GM19099 (cell line): Measurements from ENCODE around the gene LGI1.

Source experiments
- POLR2A ChIP-seq: IDR thresholded peaks from 3 replicates; pipeline ENCODE4 v1.6.1; 2011; ENCODE audit warnings: low read depth; ENCODE audit not compliant: insufficient read length; ENCODE audit errors: extremely low read depth

LGI1 gene

GRCh38 chr10:93813507-93814465 is 56.0 kb downstream of the LGI1 start:
- TF ChIP-seq POLR2A: no peak

DNA sequence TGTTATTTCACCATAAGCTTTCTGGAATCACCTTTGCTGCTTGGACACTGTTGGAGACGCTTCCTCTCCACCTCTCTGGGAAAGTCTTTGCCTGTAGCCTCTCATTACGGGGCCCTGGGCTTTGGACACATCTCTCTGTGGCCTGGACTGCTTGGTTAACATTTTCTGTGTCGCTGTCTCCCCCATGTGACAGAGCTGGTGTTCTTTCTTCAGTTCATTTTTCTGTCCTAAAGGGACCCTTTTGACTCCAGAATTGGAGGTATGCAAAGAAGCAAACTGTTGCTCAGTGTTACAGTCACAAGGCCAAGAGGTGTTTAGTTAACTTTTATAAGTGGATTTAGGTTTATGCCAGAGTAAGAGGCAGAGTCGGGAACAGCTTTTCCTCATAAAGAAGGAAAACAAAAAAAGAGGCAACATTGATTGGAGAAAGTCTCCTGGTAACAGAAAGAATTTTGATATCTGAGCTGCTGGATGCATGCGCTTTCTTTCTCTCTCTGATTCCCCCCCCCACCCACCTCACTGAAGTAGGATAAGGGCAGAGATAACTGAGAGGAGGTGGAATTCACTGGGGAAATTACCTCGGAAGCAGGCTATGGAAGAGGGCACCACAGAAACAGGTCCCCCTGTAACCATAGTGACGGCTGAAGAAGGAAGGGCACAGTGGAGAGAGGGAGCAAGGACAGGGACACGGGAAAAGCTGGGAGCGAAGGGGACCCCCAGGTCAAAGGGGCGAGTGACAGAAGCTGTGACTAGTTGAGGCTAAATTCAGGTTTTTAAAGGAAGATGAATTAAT is 57.8 kb downstream of the LGI1 start:
- no peak for TF ChIP-seq POLR2A

DNA sequence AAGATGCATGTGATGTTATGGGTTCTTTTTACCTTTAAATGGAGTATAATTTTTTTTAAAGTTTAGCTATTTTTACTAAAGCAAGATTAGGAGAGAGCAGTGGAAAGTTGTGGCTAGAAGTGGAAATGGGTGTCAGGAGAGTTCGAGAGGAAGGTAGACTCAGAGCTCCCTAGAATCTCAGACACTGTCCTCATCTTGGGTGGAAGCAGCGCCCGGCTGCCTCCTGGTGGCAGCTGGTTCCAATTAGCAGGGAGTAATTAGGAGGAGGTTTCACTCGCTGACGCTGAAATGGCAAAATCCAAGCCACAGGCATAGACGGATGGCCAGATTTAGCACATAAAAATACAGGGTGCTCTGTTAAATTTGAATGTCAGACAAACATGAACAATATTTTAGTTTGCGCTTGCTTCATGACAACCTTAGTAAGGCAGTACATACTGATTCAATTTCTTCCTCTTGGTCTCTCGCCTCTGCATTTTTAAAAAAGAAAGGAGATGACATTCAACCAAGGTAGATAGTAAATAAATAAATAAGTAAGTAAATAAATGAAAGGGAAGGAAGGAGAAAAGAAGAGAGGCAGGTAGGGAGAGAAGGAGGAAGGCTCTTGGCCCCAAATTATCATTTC is 58.5 kb downstream of the LGI1 start:
- TF ChIP-seq POLR2A: no peak

DNA sequence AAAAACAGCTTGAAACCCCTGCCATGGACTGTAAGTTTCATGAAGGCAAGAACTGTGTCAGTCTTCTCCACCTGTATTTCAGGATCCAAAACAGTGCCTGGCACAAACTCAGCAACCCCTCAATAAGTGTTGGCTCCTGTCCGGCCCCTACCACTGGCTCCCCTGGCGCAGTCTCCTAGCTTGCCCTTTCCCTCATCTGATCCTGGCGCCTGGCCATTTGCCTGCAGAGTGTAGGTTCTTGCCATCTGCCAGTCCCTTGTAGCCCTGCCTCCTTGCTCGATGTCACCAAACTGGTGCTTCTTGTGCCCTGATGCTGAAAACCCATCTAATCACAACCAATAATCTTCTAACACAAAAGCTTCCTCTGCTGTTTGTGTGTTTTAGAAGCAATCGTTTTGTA is 60.4 kb downstream of the LGI1 start:
- TF ChIP-seq POLR2A: no peak

DNA sequence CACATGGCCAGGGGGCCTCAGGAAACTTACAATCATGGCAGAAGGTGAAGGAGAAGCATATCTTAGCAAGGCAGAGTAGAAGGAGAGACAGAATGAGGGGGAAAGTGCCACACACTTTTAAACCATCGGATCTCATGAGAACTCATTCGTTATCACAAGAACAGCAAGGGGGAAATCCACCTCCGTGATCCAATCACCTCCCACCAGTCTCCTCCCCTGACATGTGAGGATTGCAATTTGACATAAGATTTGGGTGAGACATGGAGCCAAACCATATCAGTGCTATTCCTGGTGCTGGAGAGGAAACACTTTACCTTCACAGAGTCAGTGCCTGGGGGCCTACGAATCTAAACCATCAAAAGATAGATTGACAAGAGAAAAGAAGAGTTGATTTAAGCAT is 61.8 kb downstream of the LGI1 start:
- TF ChIP-seq POLR2A: no peak

GRCh38 chr10:93820434-93820833 is 62.7 kb downstream of the LGI1 start:
- no peak for TF ChIP-seq POLR2A

DNA sequence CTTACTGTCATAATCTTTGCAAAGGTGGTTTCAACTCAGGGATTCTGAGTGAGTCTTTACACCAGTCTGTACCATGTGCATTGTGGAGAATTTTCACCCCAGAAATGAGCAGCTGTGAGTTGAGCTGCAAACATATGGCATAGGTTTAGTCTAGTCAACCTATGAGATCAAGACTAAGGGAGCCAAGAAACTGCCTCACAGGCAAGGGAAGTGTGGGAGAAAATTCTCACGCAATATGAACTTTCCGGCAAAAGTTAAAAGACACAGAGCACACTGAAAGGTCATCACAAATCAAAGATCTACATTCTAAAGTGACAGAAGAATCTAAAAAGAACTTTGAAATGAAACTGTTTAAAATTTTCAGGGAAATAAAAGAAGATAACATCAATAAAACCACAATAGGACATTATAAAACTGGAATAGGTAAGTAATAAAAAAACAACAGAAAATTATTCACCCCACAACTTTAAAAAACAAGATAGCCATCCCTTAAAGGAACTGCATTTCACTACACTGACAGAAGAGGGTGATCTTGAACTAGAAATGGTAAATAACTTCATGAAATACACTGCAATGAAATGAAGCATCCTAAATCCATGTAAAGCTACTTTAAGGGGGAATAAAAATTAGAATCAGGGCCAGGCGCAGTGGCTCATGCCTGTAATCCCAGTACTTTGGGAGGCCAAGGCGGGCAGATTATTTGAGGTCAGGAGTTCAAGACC is 63.5 kb downstream of the LGI1 start:
- TF ChIP-seq POLR2A: no peak

DNA sequence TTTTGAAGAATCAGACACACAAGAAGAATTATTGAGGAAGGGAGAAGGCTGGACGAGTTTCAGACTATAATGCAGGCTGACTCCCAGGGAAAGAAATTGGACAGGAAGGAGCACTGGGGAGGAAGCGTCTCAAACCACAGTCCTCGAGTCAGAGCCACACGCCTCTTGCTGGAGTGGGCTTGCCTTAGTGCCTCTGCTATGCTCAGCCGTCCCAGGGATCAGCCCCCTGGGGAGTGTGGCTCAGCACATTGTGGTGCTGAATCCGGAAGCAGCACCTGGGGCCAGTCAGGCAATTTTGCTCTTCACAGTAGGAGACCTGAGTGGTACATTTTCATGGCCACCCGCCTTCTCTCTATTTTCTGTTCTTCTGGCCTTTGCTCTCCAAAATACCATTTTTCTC is 68.6 kb downstream of the LGI1 start:
- TF ChIP-seq POLR2A: no peak

DNA sequence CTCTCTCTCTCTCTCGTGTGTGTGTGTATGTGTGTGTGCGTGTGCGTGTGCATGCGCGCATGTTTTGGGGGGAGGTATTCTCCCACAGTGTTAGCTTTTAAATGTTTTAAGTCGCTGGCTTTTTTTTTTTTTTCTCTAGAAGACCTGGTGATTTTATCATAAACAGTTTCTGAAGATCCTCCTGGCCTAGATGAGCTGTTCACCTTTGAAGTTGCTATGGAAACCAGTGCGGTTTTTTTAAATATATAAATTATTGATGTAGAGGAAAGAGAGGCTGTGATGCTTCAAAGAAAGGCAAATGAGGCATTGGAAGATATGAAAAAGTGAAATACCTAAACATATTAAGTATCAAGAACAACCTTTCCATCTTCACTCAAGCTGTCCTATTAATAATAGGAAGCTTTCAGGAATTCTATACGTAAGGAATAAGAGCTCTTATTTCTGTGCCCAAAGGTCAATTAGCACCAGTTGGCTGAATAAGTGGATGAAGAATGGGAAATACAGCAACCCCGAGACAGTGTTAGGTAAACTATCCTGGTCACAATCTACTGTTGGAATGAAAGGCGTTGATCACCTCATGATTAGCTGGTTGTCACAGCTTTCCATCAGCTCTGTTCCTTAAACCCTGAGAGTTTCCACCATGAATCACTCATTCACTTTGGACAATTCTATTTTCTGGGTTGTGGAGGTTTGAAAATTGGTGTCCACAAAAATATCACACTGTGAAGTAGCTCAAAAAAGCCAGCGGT is 69.5 kb downstream of the LGI1 start:
- no peak for TF ChIP-seq POLR2A

GRCh38 chr10:93835770-93836169 is 78.0 kb downstream of the LGI1 start:
- TF ChIP-seq POLR2A: no peak

GRCh38 chr10:93837822-93838221 is 80.1 kb downstream of the LGI1 start:
- no peak for TF ChIP-seq POLR2A

DNA sequence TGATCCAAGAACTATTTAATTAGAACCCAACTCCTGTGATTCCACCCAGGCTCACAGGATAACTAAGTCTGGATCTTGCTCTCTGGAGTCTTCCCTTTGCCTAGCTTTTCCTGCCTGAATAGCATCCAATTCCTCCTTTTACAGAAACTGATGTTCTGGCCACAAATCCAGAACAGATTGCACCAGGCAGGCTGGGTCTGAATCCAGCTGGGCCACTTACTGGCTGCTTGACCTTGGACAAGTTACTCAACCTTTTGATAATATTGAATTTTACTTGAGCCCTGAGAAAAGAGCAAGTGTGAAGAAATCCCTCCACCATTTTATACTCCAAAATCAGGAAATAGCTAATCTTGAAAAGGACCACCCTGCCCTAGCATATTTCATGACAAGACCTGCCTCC is 80.5 kb downstream of the LGI1 start:
- TF ChIP-seq POLR2A: no peak

GRCh38 chr10:93841961-93842360 is 84.2 kb downstream of the LGI1 start:
- no peak for TF ChIP-seq POLR2A

DNA sequence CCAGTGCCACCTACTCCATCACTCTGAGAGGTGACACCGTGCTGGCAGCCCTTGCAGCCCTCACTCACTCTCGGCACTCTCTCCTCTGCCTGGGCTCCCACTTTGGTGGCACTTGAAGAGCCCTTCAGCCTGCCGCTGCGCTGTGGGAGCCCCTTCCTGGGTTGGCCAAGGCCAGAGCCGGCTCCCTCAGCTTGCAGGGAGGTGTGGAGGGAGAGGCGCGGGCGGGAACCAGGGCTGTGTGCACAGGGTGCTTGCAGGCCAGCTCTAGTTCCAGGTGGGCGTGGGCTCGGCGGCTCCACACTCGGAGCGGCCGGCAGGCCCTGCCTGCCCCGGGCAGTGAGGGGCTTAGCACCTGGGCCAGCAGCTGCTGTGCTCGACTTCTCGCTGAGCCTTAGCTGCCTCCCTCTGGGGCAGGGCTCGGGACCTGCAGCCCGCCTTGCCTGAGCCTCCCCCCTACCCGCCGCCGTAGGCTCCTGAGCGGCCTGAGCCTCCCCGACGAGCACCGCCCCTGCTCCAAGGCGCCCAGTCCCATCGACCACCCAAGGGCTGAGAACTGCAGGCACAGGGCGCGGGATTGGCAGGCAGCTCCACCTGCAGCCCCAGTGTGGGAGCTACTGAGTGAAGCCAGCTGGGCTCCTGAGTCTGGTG is 87.4 kb downstream of the LGI1 start:
- no peak for TF ChIP-seq POLR2A
